Measurements from ENCODE around the gene C11orf91. TPM values are rescaled to one million over a fixed set of nuclear protein-coding genes. Genes with fewer than 3 reads are reported as not detected.

Gene C11orf91
- total and polyA plus RNA-seq, 4 donors: not detected

DNA sequence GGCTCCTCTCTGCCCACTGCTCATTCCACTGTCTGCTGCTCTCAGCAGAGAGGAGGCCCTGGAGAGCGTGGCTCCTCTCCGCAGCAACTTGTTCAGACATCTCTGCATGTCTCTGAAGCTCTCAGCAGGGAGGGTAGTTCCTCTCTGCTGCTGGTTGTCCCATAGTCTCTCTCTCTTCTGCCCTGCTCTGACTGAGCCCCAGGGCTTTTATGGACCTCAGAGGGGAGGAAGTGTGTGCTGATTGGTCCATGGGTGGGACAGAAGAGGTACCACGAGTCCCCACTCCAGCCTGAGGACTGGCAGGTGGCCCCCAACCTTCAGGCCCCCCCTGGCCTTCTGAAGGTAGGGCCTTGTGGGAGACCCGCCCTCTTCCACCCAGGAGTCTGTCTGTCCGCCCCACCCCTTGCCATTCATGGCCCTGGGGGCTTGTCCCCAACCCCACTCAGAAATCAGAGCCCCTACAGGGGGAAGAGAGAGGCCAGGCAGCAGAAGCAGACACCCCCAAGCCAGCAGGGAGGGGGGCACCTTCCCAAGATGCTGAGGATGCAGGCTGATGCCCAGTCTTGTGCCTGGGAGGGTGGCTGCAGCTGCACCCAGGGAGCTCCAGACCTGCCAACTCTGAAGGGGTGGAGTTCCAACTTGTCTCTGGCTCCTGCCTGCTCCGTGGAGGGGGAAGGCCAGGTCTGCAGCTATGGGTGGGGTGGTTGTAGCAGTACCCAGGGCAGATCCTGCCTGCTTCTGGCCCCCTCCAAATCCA lies 35.1 kb downstream of the C11orf91 start:
- H3K27ac ChIP-seq (ENCODE audit: low read depth in 1 of 2, low read length in 2 of 2): no peak overlapping the region
- no peaks in the 10 kb centered on the region for H3K9me3 ChIP-seq (ENCODE audit: control insufficient read depth in 4 of 4, low read length in 3 of 4)
- H3K4me1 ChIP-seq (ENCODE audit: control insufficient read depth in 4 of 4, insufficient read depth in 4 of 4, low read length in 3 of 4): no peaks in the 10 kb centered on the region
- H3K4me3 ChIP-seq (ENCODE audit: low read depth in 1 of 3, low read length in 3 of 3): no peak overlapping the region
- no peaks in the 10 kb centered on the region for H3K27me3 ChIP-seq (ENCODE audit: control insufficient read depth in 4 of 4, insufficient read depth in 4 of 4, low read length in 3 of 4)
- TF ChIP-seq ATF3 (IDR thresholded peaks at IDR 0.05) (no peak), GABPA (IDR thresholded peaks at IDR 0.05 in 1 of 2, conservative IDR thresholded peaks at IDR 0.05 in 1 of 2) (no peak), HNF4G (IDR thresholded peaks at IDR 0.05) (no peak), SP1 (IDR thresholded peaks at IDR 0.05) (no peak), YY1 (IDR thresholded peaks at IDR 0.05) (no peak), RXRA (IDR thresholded peaks at IDR 0.05) (no peak), FOXA2 (IDR thresholded peaks at IDR 0.05) (no peak), HNF4A (conservative IDR thresholded peaks at IDR 0.05) (no peak), REST (IDR thresholded peaks at IDR 0.05) (no peak), FOXA1 (IDR thresholded peaks at IDR 0.05) (no peak), ZBTB33 (IDR thresholded peaks at IDR 0.05) (no peak)
- TF ChIP-seq, protein P1, sequence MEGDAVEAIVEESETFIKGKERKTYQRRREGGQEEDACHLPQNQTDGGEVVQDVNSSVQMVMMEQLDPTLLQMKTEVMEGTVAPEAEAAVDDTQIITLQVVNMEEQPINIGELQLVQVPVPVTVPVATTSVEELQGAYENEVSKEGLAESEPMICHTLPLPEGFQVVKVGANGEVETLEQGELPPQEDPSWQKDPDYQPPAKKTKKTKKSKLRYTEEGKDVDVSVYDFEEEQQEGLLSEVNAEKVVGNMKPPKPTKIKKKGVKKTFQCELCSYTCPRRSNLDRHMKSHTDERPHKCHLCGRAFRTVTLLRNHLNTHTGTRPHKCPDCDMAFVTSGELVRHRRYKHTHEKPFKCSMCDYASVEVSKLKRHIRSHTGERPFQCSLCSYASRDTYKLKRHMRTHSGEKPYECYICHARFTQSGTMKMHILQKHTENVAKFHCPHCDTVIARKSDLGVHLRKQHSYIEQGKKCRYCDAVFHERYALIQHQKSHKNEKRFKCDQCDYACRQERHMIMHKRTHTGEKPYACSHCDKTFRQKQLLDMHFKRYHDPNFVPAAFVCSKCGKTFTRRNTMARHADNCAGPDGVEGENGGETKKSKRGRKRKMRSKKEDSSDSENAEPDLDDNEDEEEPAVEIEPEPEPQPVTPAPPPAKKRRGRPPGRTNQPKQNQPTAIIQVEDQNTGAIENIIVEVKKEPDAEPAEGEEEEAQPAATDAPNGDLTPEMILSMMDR (IDR thresholded peaks at IDR 0.05; ENCODE audit: low read depth, low read length, missing input control): no peak
- DNase-seq (ENCODE audit: low spot score): no peak
- 80% methylated on average over 6 of the region's 6 CpGs for WGBS
- no peak overlapping the region for H3K9ac ChIP-seq (ENCODE audit: low read depth in 1 of 2, low read length in 2 of 2)
- no peaks in the 10 kb centered on the region for H3K36me3 ChIP-seq (ENCODE audit: control insufficient read depth in 4 of 4, insufficient read depth in 3 of 4, low read depth in 1 of 4, low read length in 3 of 4)

DNA sequence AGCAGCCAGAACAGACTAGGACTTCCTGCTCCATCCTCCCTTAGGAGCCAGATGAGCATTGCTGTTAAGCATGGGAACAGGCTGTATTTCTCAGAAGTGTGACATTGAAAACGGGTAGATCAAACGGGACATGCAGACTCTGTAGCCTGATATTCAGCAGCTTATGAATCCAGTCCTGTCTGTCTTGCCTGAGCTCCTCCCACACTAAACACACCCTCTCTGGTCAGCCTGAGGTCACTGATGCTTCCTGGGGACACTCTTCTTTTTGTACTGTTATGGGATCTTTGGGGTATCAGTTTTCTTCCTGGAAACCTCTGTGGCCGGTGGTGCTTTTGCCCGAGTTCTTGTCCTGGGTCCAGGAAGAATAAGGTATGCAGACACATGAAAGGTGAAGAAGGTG lies 35.8 kb downstream of the C11orf91 start:
- Histone ChIP-seq H3K9me3 (ENCODE audit: control insufficient read depth in 4 of 4, low read length in 3 of 4) (no peaks in the 10 kb centered on the region), H3K4me3 (ENCODE audit: low read depth in 1 of 3, low read length in 3 of 3) (no peak overlapping the region), H3K9ac (ENCODE audit: low read depth in 1 of 2, low read length in 2 of 2) (no peak overlapping the region), H3K36me3 (ENCODE audit: control insufficient read depth in 4 of 4, insufficient read depth in 3 of 4, low read depth in 1 of 4, low read length in 3 of 4) (no peaks in the 10 kb centered on the region), H3K4me1 (ENCODE audit: control insufficient read depth in 4 of 4, insufficient read depth in 4 of 4, low read length in 3 of 4) (no peaks in the 10 kb centered on the region), H3K27me3 (ENCODE audit: control insufficient read depth in 4 of 4, insufficient read depth in 4 of 4, low read length in 3 of 4) (no peaks in the 10 kb centered on the region), H3K27ac (ENCODE audit: low read depth in 1 of 2, low read length in 2 of 2) (no peak overlapping the region)
- WGBS: 86% methylated on average over 4 of the region's 4 CpGs
- no peak for DNase-seq (ENCODE audit: low spot score)
- TF ChIP-seq RAD21 (IDR thresholded peaks at IDR 0.05) (no peak), HNF4G (IDR thresholded peaks at IDR 0.05) (no peak), HNF4A (conservative IDR thresholded peaks at IDR 0.05) (no peak), FOXA1 (IDR thresholded peaks at IDR 0.05) (no peak), MAX (IDR thresholded peaks at IDR 0.05) (no peak)

All from liver (tissue), 9 donors.